NCI-H128 (cell line): ENCODE results near the gene LRRC55.

Experiments used
- DNase-seq: peaks from one replicate; lab custom pipeline; 2025; ENCODE audit not compliant: unreplicated experiment; lab: John Stamatoyannopoulos, UW

LRRC55 gene

DNA sequence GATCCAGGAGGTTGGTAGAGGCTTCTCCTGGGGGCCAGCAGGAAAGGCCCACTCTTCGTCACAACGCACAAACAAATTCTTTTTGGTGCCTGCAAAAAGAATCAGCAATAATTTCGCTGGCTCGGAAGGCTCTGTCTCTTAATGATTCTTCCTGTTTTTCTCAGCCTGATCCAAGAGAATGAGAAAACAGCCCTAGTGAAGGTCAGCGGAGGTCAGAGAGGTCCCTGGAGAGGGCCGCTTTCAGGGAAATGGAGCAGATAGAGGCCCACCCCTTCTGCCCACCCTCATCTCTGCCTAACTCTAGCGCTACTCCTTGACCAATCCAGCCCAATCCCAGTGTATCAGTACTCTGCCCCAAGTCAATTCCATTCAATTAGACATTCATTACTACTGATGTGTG is 19.2 kb downstream of the LRRC55 start:
- no peak for DNase-seq

DNA sequence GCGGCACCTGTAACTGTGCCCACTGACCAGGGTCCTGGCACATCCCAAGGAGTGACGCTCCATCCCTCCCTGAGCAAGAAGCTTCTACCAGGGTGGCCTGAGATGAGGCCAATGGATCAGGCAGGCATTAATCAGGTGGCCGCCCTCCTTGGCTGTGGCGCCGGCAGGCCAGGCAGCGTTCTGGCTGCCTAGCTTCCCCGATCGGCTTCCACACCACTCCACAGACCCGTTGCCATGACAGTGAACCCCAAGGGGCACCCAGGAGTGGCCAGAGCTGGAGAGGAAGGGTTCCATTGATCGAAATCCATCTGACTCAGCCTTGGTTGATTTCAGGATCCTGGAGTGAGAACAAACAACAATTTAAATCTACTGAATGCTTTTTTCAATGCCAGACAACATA is 20.5 kb downstream of the LRRC55 start:
- DNase-seq: peak; percentile 69

DNA sequence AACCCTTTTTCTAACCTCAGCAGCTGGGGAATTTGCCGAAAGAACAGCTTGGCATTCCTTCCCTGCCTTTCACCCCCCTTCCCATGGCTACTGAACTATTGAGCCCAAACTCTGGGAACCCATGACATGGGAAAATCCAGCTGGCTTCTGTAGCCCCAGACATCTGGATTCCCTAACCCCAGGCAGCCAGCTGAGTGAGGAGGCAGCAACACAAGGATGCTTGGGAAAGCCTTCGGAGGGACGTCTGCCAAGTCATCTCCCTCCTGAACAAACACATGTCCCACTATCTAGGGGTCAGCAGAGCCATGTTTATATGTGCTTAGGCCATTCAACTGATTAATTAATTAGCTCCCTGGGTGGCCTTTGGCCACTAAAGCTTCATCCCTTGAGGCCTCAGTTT is 21.6 kb downstream of the LRRC55 start:
- DNase-seq: no peak

DNA sequence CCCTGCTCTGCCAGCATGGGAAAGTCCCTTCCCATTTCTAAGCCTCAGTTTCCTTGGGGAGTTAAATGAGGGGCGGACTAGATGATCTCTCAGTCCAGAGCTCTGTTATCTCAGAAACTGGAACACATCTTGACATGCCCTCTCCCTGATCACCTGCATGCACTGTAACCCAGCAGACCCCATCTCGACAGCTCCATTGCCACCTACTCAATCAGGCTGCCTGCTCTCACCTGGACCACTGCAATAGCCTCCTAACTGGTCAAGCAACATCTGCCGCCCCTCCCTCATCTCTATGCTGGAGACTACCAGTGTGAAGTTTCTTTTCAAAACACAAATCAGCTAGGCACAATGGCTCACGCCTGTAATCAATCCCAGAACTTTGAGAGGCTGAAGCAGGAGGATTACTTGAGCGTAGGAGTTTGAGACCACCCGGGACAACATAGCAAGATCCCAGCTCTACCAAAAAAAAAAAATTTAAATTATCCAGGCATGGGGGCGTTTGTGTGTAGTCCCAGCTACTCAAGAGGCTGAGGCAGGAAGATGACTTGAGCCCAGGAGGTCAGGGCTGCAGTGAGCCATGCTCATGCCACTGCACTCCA is 22.2 kb downstream of the LRRC55 start:
- no peak for DNase-seq

DNA sequence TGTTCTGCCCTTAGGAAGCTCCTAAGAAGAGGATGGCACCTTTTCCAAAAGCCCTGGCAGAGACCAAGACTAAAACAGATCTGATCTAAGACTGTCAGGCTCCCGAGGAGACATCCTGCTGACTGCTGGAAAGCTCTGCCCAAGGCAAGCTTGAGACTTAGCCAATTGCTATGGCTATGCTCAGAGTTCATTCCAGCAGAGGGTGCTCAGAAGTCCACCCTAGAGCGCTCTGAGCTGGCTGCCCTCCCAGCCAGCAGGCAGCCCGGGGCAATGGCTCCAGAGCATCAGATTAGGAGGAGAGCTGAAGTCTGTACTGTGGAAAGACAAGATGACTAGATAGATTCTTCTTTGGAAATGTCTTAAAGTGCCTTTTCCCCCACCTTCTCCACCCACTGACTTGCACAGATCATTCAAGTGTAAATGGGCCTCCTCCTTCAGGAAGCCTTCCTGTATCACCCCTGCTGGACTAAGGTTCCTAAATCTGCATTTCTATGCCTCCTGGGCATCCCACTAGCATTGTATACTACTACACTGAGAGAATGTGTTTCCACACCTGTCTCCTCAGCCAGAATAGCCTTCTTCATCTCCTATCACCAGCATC is 23.4 kb downstream of the LRRC55 start:
- no peak for DNase-seq

DNA sequence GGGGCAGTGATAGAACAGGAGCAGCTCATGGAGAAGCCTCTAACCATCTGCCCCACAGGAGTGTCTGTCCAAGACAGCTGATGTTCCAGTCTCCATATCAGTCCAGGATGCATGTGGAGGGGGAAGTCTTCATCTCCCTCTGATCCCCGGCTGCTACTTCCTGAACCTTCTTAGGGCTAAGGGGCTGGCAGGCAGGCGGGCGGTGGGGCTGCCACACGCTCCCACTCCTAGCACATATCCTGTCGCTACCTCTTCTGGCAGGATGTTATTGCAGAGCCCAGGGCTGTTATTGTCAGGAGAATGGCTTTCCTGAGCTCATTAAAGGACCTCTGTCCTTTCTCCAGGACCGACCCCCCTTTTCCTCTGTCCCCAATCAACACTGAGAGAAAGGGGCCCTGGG is 25.4 kb downstream of the LRRC55 start:
- DNase-seq: no peak

DNA sequence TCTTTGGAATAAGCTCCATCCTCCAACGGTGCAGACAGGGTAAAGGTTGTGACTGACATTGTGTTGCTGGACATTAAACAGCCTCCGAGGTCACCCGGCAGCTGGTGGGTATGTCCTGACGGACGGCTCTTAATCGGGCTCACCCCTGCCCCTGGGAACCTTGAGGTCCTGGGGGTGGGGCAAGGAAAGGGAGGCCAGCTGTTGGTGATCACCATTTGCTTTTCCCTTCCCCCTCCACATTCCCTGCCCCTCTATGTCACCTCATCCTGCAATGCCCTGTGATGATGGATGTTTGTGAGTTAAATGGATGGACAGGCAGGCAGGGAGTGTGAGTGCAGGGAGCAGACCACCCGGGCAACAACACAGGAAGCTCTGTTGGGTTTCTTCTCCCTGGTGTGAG is 29.0 kb downstream of the LRRC55 start:
- no peak for DNase-seq

DNA sequence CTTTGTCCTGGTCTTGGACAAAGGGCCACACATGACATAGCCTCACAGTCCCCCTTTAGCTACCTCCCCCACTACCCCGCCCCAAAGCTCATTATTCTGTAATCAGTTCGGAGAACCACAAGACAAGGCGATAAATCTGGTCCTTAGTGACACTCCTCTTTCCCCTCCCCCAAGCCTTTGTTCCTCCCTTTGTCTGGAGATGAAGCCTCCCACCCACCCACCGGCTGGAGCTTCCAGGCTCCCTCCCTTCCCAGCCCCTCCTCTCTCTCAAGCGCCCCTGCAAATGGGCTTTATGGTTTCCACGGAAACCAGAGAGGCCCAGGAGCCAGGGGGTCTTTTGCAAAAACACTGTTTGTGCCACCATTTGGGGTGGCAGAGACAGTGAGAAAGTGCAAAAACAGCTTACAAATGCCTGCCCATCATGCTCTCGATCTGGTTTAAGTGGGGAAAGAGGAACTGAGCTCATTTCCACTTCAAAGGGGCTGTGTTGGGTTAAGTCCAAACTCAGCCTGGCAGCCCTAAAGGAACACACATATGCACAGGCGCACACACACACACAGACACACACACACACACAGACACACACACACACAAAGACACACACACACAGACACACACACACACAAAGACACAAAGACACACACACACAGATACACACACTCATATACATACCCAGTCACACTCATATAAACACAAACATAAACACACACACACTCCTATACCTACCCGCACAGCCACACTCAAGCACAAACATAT is 31.8 kb downstream of the LRRC55 start:
- DNase-seq: no peak

DNA sequence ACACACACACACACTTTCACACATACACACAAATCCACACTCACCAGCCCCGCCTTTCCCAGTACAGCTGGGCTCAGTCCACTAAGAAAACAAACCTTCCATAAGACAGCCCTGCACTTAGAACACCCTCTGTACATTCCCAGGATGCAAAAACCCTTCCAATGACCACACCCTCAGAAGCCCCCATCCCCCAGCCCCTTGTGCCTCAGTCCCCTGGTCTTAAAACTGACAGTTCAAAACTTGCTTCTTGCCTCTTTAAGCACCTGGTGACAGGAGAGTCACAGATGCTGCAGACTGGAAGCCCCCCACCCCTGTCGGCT is 32.3 kb downstream of the LRRC55 start:
- DNase-seq: no peak

DNA sequence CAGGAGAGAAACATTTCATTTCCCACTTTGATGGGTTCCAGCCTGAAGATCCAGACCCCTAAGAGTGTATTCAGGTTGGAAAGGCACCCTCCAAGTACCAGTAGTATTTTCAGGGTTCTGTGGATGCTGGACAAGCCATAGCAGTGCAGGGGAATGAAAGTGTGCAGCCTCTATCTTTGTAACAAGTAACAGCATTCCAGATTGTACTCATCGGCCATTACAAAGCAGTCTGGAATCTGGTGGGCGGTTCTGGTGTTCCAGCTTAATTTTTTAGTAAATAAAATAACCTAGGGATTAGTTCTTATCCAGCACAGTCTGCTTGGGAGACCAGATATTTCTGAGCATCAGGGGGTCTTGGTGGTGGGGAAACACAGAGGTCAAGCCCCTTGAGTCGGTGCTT is 32.7 kb downstream of the LRRC55 start:
- no peak for DNase-seq

DNA sequence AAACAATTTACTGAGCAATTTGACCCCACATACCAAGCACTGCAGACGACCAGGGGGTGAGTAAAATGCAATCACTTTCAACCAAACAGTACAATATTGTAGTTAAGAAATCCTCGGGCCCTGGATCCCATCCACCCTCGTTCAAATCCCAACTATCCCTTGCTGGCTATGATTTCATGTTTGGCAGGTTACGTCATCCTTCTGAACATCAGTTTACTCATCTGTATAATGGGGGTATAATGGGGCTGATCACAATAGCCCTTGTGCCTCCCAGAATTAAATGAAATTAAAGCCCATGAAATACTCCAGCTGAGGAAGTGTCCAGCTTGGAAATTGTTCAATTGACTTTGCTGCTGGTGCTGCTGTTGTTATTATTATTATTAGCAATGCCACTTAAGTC is 34.7 kb downstream of the LRRC55 start:
- DNase-seq: no peak

DNA sequence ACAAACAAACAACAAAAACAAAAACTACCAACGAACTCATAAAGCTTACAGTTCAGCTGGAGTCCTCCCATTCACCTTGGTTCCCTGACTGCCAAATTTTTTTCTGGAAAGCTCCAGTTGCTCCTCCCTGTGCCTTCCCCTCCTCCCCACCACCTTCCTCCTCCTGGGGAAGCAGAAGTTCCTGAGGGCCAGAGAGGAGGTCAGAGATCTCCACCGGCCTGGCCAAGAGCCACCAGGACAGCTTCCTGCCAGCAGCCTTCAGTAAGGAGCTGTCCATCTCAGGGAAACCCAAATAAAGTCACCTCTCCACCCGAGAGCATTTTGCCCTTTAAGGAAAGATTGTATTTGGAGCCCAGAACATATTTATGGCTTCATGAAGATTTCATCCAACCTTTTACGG is 35.3 kb downstream of the LRRC55 start:
- DNase-seq: no peak

DNA sequence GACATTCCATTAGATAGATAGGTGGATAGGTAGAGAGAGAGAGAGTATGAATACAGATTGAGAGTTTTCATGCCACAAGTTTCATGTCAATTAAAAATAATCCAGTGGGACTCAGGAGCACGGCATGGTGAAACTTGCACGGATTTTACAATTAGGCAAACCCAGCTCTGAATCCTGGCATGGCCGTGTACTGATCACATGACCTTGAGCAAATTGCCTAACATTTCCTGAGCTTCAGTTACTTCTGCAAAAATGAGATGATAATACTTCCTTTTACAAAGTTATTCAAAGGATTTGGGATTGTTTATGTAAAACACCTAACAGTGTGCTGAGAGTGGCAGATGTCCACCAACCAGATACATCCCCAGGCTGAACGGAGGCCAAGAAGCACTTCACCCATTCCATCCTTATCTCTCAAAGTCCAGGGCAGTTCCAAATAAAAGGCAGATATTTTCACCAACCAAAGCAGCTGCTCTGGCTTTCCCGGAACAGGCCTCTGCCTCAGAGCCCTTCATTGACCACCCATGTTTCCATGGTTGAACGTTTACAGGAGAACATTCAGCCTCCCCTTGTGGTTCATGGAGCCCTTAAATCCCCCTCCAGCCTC is 37.4 kb downstream of the LRRC55 start:
- DNase-seq: no peak

DNA sequence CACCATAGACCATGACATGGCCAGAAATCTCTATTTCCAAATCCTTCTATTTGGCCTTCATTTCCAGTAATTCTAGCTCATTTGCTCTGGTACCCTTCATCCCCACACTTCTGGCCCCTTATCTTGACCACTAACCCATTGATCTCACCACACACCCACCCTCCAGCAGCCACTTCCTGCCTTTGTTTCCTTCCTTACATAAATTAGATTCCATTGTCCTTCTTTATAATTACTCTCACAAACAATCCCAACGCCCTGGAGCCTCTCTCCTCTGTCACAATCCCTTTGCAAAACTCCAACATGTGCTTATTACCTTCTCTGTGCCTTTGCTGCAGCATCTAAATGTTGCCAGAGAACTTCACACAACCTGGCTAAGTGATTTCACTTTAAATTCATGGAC is 40.5 kb downstream of the LRRC55 start:
- no peak for DNase-seq

DNA sequence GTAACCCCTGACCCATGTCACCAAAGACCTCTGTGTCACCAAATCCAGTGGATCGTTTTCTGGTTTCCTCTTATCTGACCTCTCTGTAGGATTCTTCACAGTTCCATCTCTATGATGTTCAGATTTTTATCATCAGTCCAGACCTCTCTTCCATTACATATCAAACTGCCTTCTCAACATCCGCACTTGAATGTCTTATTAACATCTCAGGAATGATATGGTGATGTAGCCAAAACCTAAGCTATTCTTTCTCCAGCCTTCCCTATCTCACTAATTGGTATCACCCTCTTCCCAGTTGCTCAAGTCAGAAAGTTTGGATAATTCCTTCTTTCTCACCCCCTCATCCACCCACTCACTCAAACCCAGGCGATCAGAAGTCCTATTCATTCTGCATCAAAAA is 41.8 kb downstream of the LRRC55 start:
- no peak for DNase-seq

DNA sequence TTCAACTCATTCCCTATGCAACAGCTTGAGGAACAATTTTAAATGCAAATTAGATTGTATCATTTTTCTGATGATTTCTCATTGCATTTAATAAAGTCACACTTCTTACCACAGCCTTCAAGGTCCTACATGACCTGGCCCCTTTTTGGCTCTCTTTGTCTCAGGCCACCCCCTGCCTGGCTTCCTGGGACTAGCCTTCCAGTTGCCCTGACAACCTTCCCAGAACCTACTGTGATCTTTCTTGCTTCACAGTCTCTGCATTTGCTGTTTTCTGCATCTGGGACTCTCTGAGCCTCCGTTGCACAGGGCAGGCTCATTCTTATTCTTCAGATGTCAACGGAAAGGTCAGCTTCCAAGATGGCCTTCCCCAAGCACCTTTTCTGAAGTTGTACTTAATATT is 42.4 kb downstream of the LRRC55 start:
- no peak for DNase-seq

DNA sequence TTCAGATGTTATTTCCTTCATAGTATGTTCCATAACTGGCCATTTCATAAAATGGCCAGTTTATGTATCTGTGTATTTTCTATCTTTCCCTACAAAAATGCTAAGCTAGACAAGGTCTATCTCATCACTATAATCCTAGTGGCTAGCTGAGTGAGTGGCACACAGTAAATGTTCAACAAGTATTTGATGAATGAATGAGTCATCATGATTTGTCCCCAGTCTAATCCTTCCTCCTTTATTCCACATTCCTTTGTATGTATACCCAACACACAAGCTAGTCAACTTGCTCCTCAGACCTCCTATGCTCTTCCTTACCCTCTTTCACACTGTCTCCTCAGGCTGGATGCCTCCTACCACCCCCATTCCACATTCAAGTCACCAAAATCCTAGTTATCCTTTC is 42.8 kb downstream of the LRRC55 start:
- no peak for DNase-seq

DNA sequence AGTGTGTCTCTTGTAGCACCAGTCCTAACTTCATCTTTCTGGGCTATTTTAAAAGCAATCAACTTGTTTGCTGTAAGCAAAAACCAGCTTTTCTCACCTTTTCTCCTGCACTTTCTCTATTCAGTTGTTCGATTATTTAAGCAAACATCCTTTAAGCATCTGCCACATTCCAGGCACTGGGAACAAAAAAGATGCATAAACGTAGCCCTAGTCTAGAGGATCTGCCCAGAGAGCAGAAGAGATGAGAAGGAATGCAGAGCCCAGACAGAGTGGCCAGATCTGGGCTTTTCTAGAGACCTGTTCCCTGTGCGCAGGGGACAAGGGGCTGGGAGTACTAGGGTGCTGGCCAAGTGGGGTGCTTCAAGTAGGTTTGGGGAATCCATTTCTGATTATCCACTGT is 46.8 kb downstream of the LRRC55 start:
- no peak for DNase-seq

DNA sequence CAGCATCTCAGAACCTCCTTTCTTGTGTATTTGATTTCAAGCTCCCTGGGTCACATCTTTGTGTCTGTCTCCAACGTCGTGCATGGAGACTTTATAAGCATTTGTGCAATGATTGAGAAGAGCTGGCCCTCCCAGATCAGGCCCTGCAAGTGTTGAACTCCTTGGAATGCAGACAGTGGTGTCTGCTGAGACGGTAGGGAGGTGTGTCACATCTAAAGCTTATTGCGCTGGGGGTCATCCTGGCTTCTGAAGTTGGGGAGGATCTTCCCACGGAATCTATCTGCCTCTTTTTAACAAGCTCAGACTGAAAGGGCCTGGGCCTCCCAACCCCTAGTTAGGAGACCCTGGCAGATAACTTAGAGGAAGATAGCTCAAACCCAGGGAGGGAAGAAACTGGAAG is 48.6 kb downstream of the LRRC55 start:
- no peak for DNase-seq

DNA sequence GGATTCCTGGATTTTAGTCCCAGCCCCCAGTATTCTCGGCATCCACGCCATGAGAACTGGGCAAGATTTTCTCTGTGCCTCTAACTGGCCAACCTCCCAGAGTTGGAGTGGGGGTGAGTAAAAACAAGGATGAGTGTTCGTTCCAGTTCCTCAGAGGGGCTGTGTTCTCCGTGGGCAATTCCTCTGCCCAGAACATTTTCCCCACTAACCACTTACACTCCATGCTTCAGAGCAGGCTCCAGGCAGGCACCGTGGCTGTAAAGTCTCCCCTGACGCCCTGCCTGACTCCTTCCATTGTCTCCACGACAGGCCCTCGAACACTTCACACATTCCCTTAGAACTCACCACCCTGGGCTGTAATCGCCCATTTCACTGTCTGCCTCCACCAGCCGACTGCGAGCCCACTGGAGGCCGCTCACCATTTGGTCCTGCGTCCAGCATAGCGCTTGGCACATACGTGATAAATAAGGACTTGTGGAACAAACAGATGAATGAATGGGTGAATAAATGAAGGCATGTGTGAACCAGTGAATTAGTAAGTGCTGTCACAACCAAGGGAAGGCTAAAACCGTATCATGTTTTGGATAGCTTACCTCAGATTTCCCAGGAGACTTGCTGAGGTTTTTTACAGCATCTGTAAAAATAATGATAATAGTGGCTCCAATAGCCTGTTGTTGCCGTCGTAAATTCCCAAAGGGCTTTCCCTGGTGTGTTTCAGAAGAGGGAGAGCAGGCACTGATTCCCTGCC is 49.2 kb downstream of the LRRC55 start:
- DNase-seq: no peak

DNA sequence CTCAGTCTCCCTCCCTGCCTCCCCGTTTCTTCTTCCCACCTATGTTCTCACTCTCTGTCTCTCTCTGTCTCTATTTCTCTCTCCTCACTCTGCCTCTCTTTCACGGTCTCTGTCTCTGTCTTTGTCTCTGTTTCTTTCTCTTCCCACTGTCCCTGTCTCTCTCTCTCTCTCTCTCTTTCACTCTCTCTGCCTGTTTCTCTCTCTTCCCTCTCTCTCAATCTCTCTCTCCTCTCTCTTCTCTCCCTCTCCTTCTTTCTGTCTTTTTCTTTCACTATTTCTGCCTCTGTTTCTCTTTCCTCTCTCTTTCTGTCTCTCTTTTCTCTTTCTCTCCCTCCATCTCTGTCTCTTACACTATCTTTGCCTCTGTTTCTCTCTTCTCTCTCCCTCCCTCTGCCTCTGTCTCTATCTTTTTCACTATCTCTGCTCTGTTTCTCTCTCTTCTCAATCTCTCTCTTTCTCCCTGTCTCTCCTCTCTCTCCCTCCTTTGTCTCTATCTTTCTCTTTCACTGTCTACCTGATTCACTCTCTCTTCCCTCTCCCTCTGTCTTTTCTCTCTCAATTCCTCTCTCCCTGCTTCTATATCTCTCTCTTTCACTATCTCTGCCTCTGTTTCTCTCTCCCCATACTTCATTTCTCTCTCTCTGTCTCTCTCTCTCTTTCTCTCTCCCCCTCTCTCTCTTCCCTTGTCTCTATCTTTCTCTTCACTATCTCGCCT is 49.9 kb downstream of the LRRC55 start:
- no peak for DNase-seq
